Stimulated activated CD8-positive, alpha-beta memory T cell treated with anti-CD3 and anti-CD28 coated beads, Interleukin-7, amount 100 ng/mL, for 4 hours (primary cell): ENCODE data around the gene LIN28B.
"Not testable (repeated sequence)": the region's sequence is repeated elsewhere in the genome, so short reads cannot be mapped to it uniquely, and the experiment has no call there.

Experiments
- DNase-seq, 2 donors: peaks; one replicate each; pipeline ENCODE4 v3.0.0-alpha.2; 2020; ENCODE audit warnings: low read depth in 2 of 2

LIN28B gene

GRCh38 chr6:105067329-105067728 is 110.4 kb downstream of the LIN28B start:
- DNase-seq = no peak

GRCh38 chr6:105068407-105068806 is 111.5 kb downstream of the LIN28B start:
- DNase-seq = no peak

GRCh38 chr6:105069821-105070445 is 113.0 kb downstream of the LIN28B start:
- no peak for DNase-seq

GRCh38 chr6:105072798-105073199 is 115.9 kb downstream of the LIN28B start:
- no peak for DNase-seq

GRCh38 chr6:105075210-105075609 is 118.3 kb downstream of the LIN28B start:
- no peak for DNase-seq

- DNase-seq = not testable (repeated sequence)
These were observed 119.5 kb downstream of the LIN28B start for GRCh38 chr6:105076418-105076817.

GRCh38 chr6:105077596-105078385 is 120.9 kb downstream of the LIN28B start:
- DNase-seq = no peak

GRCh38 chr6:105078386-105078708 is 121.4 kb downstream of the LIN28B start:
- DNase-seq = no peak

GRCh38 chr6:105080279-105080678 is 123.4 kb downstream of the LIN28B start:
- DNase-seq = no peak

GRCh38 chr6:105081662-105082061 is 124.8 kb downstream of the LIN28B start:
- not testable (repeated sequence) for DNase-seq

GRCh38 chr6:105087571-105088211 is 130.8 kb downstream of the LIN28B start:
- DNase-seq = no peak

GRCh38 chr6:105091140-105091829 is 134.4 kb downstream of the LIN28B start:
- DNase-seq = no peak

- DNase-seq = no peak
These were observed 137.3 kb downstream of the LIN28B start for GRCh38 chr6:105094133-105094640.

- DNase-seq = no peak
These were observed 138.2 kb downstream of the LIN28B start for GRCh38 chr6:105095139-105095538.

GRCh38 chr6:105097288-105097687 is 140.4 kb downstream of the LIN28B start:
- DNase-seq = no peak

- DNase-seq = no peak
These were observed 142.5 kb downstream of the LIN28B start for GRCh38 chr6:105099371-105099770.

- no peak for DNase-seq
These were observed 145.3 kb downstream of the LIN28B start for GRCh38 chr6:105102186-105102585.

GRCh38 chr6:105105094-105105493 is 148.2 kb downstream of the LIN28B start:
- no peak for DNase-seq

GRCh38 chr6:105106260-105106659 is 149.4 kb downstream of the LIN28B start:
- DNase-seq = no peak

GRCh38 chr6:105107207-105107606 is 150.3 kb downstream of the LIN28B start:
- no peak for DNase-seq

- no peak for DNase-seq
These were observed 151.8 kb downstream of the LIN28B start for GRCh38 chr6:105108631-105109262.
